HepG2 (cell line): ENCODE measurements around the gene IBTK. TPM values are rescaled to one million over a fixed set of nuclear protein-coding genes. Genes with fewer than 3 reads are reported as not detected.

ENCODE experiments used
- ATAC-seq: fragments of 200-7000 bp; cut with Tn5 transposase; 3 replicates; pipeline ENCODE4 v1.9.1; 2020; ENCODE audit warnings: mild to moderate bottlenecking, moderate library complexity
- BruUV-seq: library from RNA; stranded (reverse); fragments of 400-500 nt; replicated peaks from 2 replicates; lab custom pipeline; 2021; lab: Mats Ljungman, UMichigan
- CTCF ChIA-PET: fragments of 300-600 bp; formaldehyde crosslinking; extraction: SDS; loops from one replicate; lab custom pipeline; 2021; ENCODE audit warnings: low total read pairs, inconsistent platforms, low intra/inter-chr PET ratio; lab: Yijun Ruan, JAX
- POLR2A ChIA-PET: fragments of 350-600 bp; sonication (Branson Sonifier 250); formaldehyde crosslinking; loops from one replicate; lab custom pipeline; 2020; ENCODE audit warnings: antibody characterized with exemption, inconsistent platforms; lab: Yijun Ruan, JAX
- DNase-seq: peaks from one replicate; pipeline ENCODE4 v3.0.0-alpha.2; 2015; ENCODE audit warnings: low spot score
- FAIRE-seq: peaks from 3 replicates; lab custom pipeline; 2011; peaks lifted over from hg19 to GRCh38; lab: Jason Lieb, UNC
- H2AFZ ChIP-seq: one replicate; pipeline ENCODE4 v1.6.1; 2011; ENCODE audit warnings: low read length, inconsistent platforms
- H3K27ac ChIP-seq: fragments of 300-600 bp; 3 replicates; pipeline ENCODE4 v1.8.0; 2011; ENCODE audit warnings: mixed run types, mild to moderate bottlenecking, mixed read lengths, low read length, inconsistent platforms; ENCODE audit not compliant: insufficient read depth; ENCODE audit errors: extremely low read length
- H3K27me3 ChIP-seq, 2 experiments: fragments of 200-600 bp in 1 of 2; 2 replicates in 1 of 2; 3 replicates in 1 of 2; pipeline versions ENCODE4 v1.6.0 to v1.8.0; 2011; ENCODE audit warnings: low read length in 2 of 2, mild to moderate bottlenecking in 2 of 2, moderate library complexity in 2 of 2, inconsistent platforms in 1 of 2; ENCODE audit not compliant: insufficient read depth in 2 of 2, control insufficient read depth in 1 of 2
- H3K36me3 ChIP-seq, 2 experiments: fragments of 200-600 bp in 1 of 2; replicated peaks in 1 of 2; 2 replicates in 1 of 2; 3 replicates in 1 of 2; pipeline versions ENCODE4 v1.5.1 to v1.8.0; 2011; ENCODE audit warnings: low read length in 2 of 2, inconsistent platforms in 1 of 2; ENCODE audit not compliant: insufficient read depth in 2 of 2, control insufficient read depth in 1 of 2
- H3K4me1 ChIP-seq: 2 replicates; pipeline ENCODE4 v1.5.1; 2012; ENCODE audit warnings: low read length, inconsistent platforms; ENCODE audit not compliant: insufficient read depth
- H3K4me2 ChIP-seq: 2 replicates; pipeline ENCODE4 v1.6.0; 2011; ENCODE audit warnings: low read depth, low read length, inconsistent platforms
- H3K4me3 ChIP-seq, 3 experiments: fragments of 200-600 bp in 1 of 3; sonication (generic), shearing (Covaris generic) in 1 of 3; replicated peaks in 1 of 3; 2 replicates each; pipeline ENCODE4 v1.5.1; 2011 to 2016; ENCODE audit warnings: low read length in 3 of 3, inconsistent platforms in 2 of 3, low read depth in 2 of 3, mild to moderate bottlenecking in 2 of 3, control low read depth in 1 of 3, mixed read lengths in 1 of 3; ENCODE audit not compliant: insufficient read depth in 1 of 3
- H3K79me2 ChIP-seq: one replicate; pipeline ENCODE4 v1.6.1; 2011; ENCODE audit warnings: low read length, inconsistent platforms; ENCODE audit not compliant: insufficient read depth
- H3K9ac ChIP-seq: 2 replicates; pipeline ENCODE4 v1.6.0; 2011; ENCODE audit warnings: mild to moderate bottlenecking, low read depth, low read length, inconsistent platforms; ENCODE audit not compliant: insufficient read depth
- H3K9me3 ChIP-seq: 2 replicates; pipeline ENCODE4 v1.5.1; 2012; ENCODE audit warnings: mild to moderate bottlenecking, low read length
- H4K20me1 ChIP-seq: 2 replicates; pipeline ENCODE4 v1.6.0; 2011; ENCODE audit warnings: inconsistent platforms, mild to moderate bottlenecking, low read length, moderate library complexity; ENCODE audit not compliant: insufficient read depth
- ARNT ChIP-seq: fragments of 450-650 bp; IDR thresholded peaks from 2 replicates; pipeline ENCODE4 v1.6.1; 2017
- ATF1 ChIP-seq: IDR thresholded peaks from 2 replicates; pipeline ENCODE4 v1.6.1; 2016; ENCODE audit warnings: mild to moderate bottlenecking, control low read depth
- BRD4 ChIP-seq: sonication (generic); formaldehyde crosslinking; IDR thresholded peaks from 2 replicates; pipeline ENCODE4 v1.4.0; 2020; ENCODE audit warnings: missing genetic modification reagents
- CCDC6 ChIP-seq: sonication (generic); formaldehyde crosslinking; IDR thresholded peaks from 2 replicates; pipeline ENCODE4 v1.8.1; 2022; ENCODE audit warnings: mild to moderate bottlenecking, missing genetic modification reagents, moderate library complexity
- ELF4 ChIP-seq: sonication (generic); formaldehyde crosslinking; IDR thresholded peaks from 2 replicates; pipeline ENCODE4 v1.5.0; 2020; ENCODE audit warnings: missing genetic modification reagents, mild to moderate bottlenecking, moderate library complexity, borderline replicate concordance
- ETV5 ChIP-seq: IDR thresholded peaks from 2 replicates; pipeline ENCODE4 v1.6.1; 2018; ENCODE audit warnings: missing biosample characterization, missing genetic modification reagents, inconsistent platforms, borderline replicate concordance
- HOXA9 ChIP-seq: sonication (generic); formaldehyde crosslinking; IDR thresholded peaks from 2 replicates; pipeline ENCODE4 v1.8.1; 2022; ENCODE audit warnings: missing genetic modification reagents, mild to moderate bottlenecking, moderate library complexity, borderline replicate concordance
- MXD4 ChIP-seq: IDR thresholded peaks from 2 replicates; pipeline ENCODE4 v1.6.1; 2016; ENCODE audit warnings: mild to moderate bottlenecking, missing biosample characterization, missing genetic modification reagents
- PAWR ChIP-seq: sonication (generic); formaldehyde crosslinking; IDR thresholded peaks from 2 replicates; pipeline ENCODE4 v1.4.0; 2020; ENCODE audit warnings: missing genetic modification reagents, mild to moderate bottlenecking, borderline replicate concordance
- PHF5A ChIP-seq: IDR thresholded peaks from one replicate; pipeline ENCODE4 v1.6.1; 2018; ENCODE audit warnings: low read depth, missing genetic modification reagents; ENCODE audit not compliant: unreplicated experiment
- REXO4 ChIP-seq: sonication (generic); formaldehyde crosslinking; IDR thresholded peaks from 2 replicates; pipeline ENCODE4 v1.8.0; 2022; ENCODE audit warnings: missing genetic modification reagents, mild to moderate bottlenecking, borderline replicate concordance
- SATB2 ChIP-seq: sonication (generic); formaldehyde crosslinking; IDR thresholded peaks from 2 replicates; pipeline ENCODE4 v1.5.0; 2020; ENCODE audit warnings: missing genetic modification reagents
- SKI ChIP-seq: fragments of 450-650 bp; IDR thresholded peaks from one replicate; pipeline ENCODE4 v1.6.1; 2018; ENCODE audit warnings: mild to moderate bottlenecking; ENCODE audit not compliant: partially characterized antibody
- SMARCC2 ChIP-seq: fragments of 450-650 bp; IDR thresholded peaks from 2 replicates; pipeline ENCODE4 v1.6.1; 2017; ENCODE audit warnings: antibody characterized with exemption, mild to moderate bottlenecking
- ZBTB7B ChIP-seq: sonication (generic); formaldehyde crosslinking; IDR thresholded peaks from 2 replicates; pipeline ENCODE4 v1.4.0; 2020; ENCODE audit warnings: missing genetic modification reagents
- ZNF12 ChIP-seq: sonication (generic); formaldehyde crosslinking; IDR thresholded peaks from 2 replicates; pipeline ENCODE4 v1.5.0; 2020; ENCODE audit warnings: missing genetic modification reagents
- ZNF780A ChIP-seq: sonication (generic); formaldehyde crosslinking; IDR thresholded peaks from 2 replicates; pipeline ENCODE4 v1.8.0; 2022; ENCODE audit warnings: mild to moderate bottlenecking, missing genetic modification reagents, moderate library complexity
- ZNF883 ChIP-seq: sonication (generic); formaldehyde crosslinking; IDR thresholded peaks from 2 replicates; pipeline ENCODE4 v1.5.1; 2020; ENCODE audit warnings: mild to moderate bottlenecking, missing genetic modification reagents; ENCODE audit errors: not compliant biosample characterization
- ZSCAN25 ChIP-seq: sonication (generic); formaldehyde crosslinking; IDR thresholded peaks from 2 replicates; pipeline ENCODE4 v1.8.0; 2022; ENCODE audit warnings: mild to moderate bottlenecking, missing genetic modification reagents
- WGBS: methylation state at CpG from one replicate; pipeline ENCODE4 v1.1.6; 2017; ENCODE audit warnings: low lambda C conversion rate; 5-methylcytosine and 5-hydroxymethylcytosine counted together
- in situ Hi-C: cut with HindIII; loops from 2 replicates; pipeline ENCODE4 v1.10.0; 2017; ENCODE audit warnings: low pct_unique_long_range_greater_than_20kb; ENCODE audit not compliant: extremely low pct_ligation_motif_present
- intact Hi-C: fragments of 100-400 bp; cut with micrococcal nuclease; formaldehyde crosslinking; loops from one replicate; pipeline ENCODE4 v1.10.0; 2022; ENCODE audit not compliant: unreplicated experiment
- polyA plus RNA-seq, 8 experiments: library from polyadenylated mRNA; depleted of rRNA in 3 of 8; stranded (reverse) in 7 of 8; unstranded in 1 of 8; fragments of >200 nt; fragmentation: Illumina TruSeq in 4 of 8; extraction: Trizol in 4 of 8; gene quantifications; 2 replicates each; pipeline versions ENCODE4 v1.2.1 to v1.2.3, GENCODE V29; 2011 to 2016; ENCODE audit warnings: low read depth in 4 of 8, missing spikeins in 1 of 8, mixed read lengths in 1 of 8; ENCODE audit not compliant: insufficient read depth in 1 of 8
- total RNA-seq, 5 experiments: library from RNA; depleted of rRNA; stranded (reverse); fragments of >200 nt; fragmentation: Illumina TruSeq; extraction: Trizol; gene quantifications; 2 replicates each; pipeline ENCODE4 v1.2.3, GENCODE V29; 2016; ENCODE audit warnings: low read depth in 1 of 5
- TF ChIP-seq, protein P1 (sequence below): sonication (generic); formaldehyde crosslinking; IDR thresholded peaks from 2 replicates; pipeline ENCODE4 v1.5.0; 2020; ENCODE audit warnings: mild to moderate bottlenecking, missing genetic modification reagents
- TF ChIP-seq, protein P2 (sequence below): sonication (generic); formaldehyde crosslinking; IDR thresholded peaks from 2 replicates; pipeline ENCODE4 v1.9.0; 2021; ENCODE audit warnings: missing genetic modification reagents, borderline replicate concordance
- TF ChIP-seq, protein P3 (sequence below): sonication (generic); formaldehyde crosslinking; IDR thresholded peaks from 2 replicates; pipeline ENCODE4 v1.9.0; 2021; ENCODE audit warnings: missing genetic modification reagents, mild to moderate bottlenecking, borderline replicate concordance

The IBTK gene
- total and polyA plus RNA-seq, 2 of the 13 experiments (the other 11 are each of a cell fraction or from before 2014, with no cell fraction given): 23.8 to 60.0 TPM

- no peak for FAIRE-seq
- no peak for DNase-seq
- CTCF ChIA-PET: no interaction called here
Measured at GRCh38 chr6:82142524-82142923, 105.0 kb downstream of the IBTK start.

GRCh38 chr6:82138075-82138791 lies 109.3 kb downstream of the IBTK start:
- no peak overlapping the region for H2AFZ ChIP-seq
- FAIRE-seq: no peak
- no peaks in the 10 kb centered on the region; the same call in 1 of the 2 replicates for H3K4me1 ChIP-seq
- H3K9ac ChIP-seq: no peak overlapping the region
- no peaks in the 10 kb centered on the region for H3K36me3 ChIP-seq
- 46% methylated on average over 8 of the region's 8 CpGs for WGBS
- H3K4me2 ChIP-seq: no peak overlapping the region
- POLR2A ChIA-PET: no interaction called here
- H3K79me2 ChIP-seq: no peaks in the 10 kb centered on the region
- ATAC-seq: no peak
- CTCF ChIA-PET: no interaction called here
- intact Hi-C loops (no loop called here), in situ Hi-C loops (no loop called here)
- no peaks in the 10 kb centered on the region; a peak in 1 of 5 replicates for H3K27me3 ChIP-seq
- no TSS peak for BruUV-seq
- no peak overlapping the region for H3K4me3 ChIP-seq
- H3K27ac ChIP-seq: no peak overlapping the region
- H3K9me3 ChIP-seq: no peaks in the 10 kb centered on the region
- DNase-seq: no peak
- H4K20me1 ChIP-seq: no peaks in the 10 kb centered on the region
- TF ChIP-seq MXD4 (CRISPR knock-in tag): no peak
- no peak for TF ChIP-seq ZSCAN25 (CRISPR knock-in tag)
- no peak for TF ChIP-seq ETV5 (CRISPR knock-in tag)
- no peak for TF ChIP-seq HOXA9
- TF ChIP-seq, protein P1, sequence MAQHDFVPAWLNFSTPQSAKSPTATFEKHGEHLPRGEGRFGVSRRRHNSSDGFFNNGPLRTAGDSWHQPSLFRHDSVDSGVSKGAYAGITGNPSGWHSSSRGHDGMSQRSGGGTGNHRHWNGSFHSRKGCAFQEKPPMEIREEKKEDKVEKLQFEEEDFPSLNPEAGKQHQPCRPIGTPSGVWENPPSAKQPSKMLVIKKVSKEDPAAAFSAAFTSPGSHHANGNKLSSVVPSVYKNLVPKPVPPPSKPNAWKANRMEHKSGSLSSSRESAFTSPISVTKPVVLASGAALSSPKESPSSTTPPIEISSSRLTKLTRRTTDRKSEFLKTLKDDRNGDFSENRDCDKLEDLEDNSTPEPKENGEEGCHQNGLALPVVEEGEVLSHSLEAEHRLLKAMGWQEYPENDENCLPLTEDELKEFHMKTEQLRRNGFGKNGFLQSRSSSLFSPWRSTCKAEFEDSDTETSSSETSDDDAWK (CRISPR knock-in tag): no peak
- no peak for TF ChIP-seq ZNF780A
- TF ChIP-seq, protein P2, sequence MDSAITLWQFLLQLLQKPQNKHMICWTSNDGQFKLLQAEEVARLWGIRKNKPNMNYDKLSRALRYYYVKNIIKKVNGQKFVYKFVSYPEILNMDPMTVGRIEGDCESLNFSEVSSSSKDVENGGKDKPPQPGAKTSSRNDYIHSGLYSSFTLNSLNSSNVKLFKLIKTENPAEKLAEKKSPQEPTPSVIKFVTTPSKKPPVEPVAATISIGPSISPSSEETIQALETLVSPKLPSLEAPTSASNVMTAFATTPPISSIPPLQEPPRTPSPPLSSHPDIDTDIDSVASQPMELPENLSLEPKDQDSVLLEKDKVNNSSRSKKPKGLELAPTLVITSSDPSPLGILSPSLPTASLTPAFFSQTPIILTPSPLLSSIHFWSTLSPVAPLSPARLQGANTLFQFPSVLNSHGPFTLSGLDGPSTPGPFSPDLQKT (CRISPR knock-in tag): no peak
- TF ChIP-seq PHF5A (CRISPR knock-in tag): no peak
- TF ChIP-seq SATB2 (CRISPR knock-in tag): no peak
- no peak for TF ChIP-seq PAWR (CRISPR knock-in tag)

More at GRCh38 chr6:82142524-82142923, 105.0 kb downstream of the IBTK start:
- H3K9ac ChIP-seq: no peak overlapping the region
- TF ChIP-seq ATF1 (CRISPR knock-in tag) (no peak), ARNT (no peak), CCDC6 (CRISPR knock-in tag) (no peak), ZNF883 (CRISPR knock-in tag) (no peak), SKI (no peak), ELF4 (CRISPR knock-in tag) (no peak), SMARCC2 (no peak), ZNF12 (CRISPR knock-in tag) (no peak), BRD4 (no peak), REXO4 (no peak), ZBTB7B (CRISPR knock-in tag) (no peak)
- TF ChIP-seq, protein P3, sequence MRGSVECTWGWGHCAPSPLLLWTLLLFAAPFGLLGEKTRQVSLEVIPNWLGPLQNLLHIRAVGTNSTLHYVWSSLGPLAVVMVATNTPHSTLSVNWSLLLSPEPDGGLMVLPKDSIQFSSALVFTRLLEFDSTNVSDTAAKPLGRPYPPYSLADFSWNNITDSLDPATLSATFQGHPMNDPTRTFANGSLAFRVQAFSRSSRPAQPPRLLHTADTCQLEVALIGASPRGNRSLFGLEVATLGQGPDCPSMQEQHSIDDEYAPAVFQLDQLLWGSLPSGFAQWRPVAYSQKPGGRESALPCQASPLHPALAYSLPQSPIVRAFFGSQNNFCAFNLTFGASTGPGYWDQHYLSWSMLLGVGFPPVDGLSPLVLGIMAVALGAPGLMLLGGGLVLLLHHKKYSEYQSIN (CRISPR knock-in tag): no peak
- TF ChIP-seq, all 625 proteins: peak for 0
- intact Hi-C loops: no loop called here
- POLR2A ChIA-PET: no interaction called here
- no peaks in the 10 kb centered on the region for H3K9me3 ChIP-seq
- no peaks in the 10 kb centered on the region for H4K20me1 ChIP-seq
- no peak overlapping the region for H3K4me2 ChIP-seq
- H2AFZ ChIP-seq: no peak overlapping the region
- H3K4me3 ChIP-seq: no peak overlapping the region
- WGBS: 91% methylated on average over 4 of the region's 4 CpGs
- in situ Hi-C loops: no loop called here
- no peaks in the 10 kb centered on the region for H3K79me2 ChIP-seq
- H3K4me1 ChIP-seq: peaks cover 23% of the 10 kb centered on the region
- H3K27ac ChIP-seq: no peak overlapping the region
- no peak for ATAC-seq
- H3K27me3 ChIP-seq: no peaks in the 10 kb centered on the region; a peak in 1 of 5 replicates
- BruUV-seq: no TSS peak
- no peaks in the 10 kb centered on the region for H3K36me3 ChIP-seq
